Natural killer cell (primary cell): ENCODE results near the gene PLA2G12A. TPM values are rescaled to one million over a fixed set of nuclear protein-coding genes. Genes with fewer than 3 reads are reported as not detected.

ENCODE experiments used
- ATAC-seq, 3 donors: fragments of 150-1000 bp in 2 of 3; fragments of 200-7000 bp in 1 of 3; cut with Tn5 transposase; 1 replicate in 1 of 3; 2 replicates in 2 of 3; pipeline ENCODE4 v1.10.0; 2021; ENCODE audit warnings: mild to moderate bottlenecking in 2 of 3, moderate library complexity in 2 of 3
- DNase-seq, 2 donors: peaks; one replicate each; pipeline versions ENCODE4 v3.0.0 to v3.0.0-alpha.2; 2013 to 2021; ENCODE audit warnings: mixed read lengths in 1 of 2
- H3K27ac ChIP-seq: one replicate; pipeline ENCODE4 v1.5.1; 2013; ENCODE audit warnings: mild to moderate bottlenecking, low read length
- H3K27me3 ChIP-seq: one replicate; pipeline ENCODE4 v1.6.1; 2013; ENCODE audit warnings: low read length; ENCODE audit not compliant: control insufficient read depth, insufficient read depth
- H3K36me3 ChIP-seq: one replicate; pipeline ENCODE4 v1.6.1; 2013; ENCODE audit warnings: low read length; ENCODE audit not compliant: control insufficient read depth, insufficient read depth
- H3K4me1 ChIP-seq: one replicate; pipeline ENCODE4 v1.6.1; 2013; ENCODE audit warnings: low read length; ENCODE audit not compliant: control insufficient read depth, insufficient read depth
- H3K4me3 ChIP-seq: one replicate; pipeline ENCODE4 v1.5.1; 2013; ENCODE audit warnings: low read length
- H3K9me3 ChIP-seq: one replicate; pipeline ENCODE4 v1.6.1; 2013; ENCODE audit warnings: low read length; ENCODE audit not compliant: control insufficient read depth, insufficient read depth
- H3K27ac Mint-ChIP-seq, 2 donors: one replicate each; pipeline ENCODE4 v1.8.0; 2022; ENCODE audit warnings: mild to moderate bottlenecking in 2 of 2, mixed read lengths in 2 of 2, moderate library complexity in 1 of 2
- H3K27me3 Mint-ChIP-seq, 2 donors: one replicate each; pipeline ENCODE4 v1.8.0; 2022; ENCODE audit warnings: low read depth in 2 of 2, mixed read lengths in 2 of 2
- H3K36me3 Mint-ChIP-seq: one replicate; pipeline ENCODE4 v1.8.0; 2022; ENCODE audit warnings: mixed read lengths
- H3K4me1 Mint-ChIP-seq, 2 donors: one replicate each; pipeline ENCODE4 v1.8.0; 2022; ENCODE audit warnings: mixed read lengths in 2 of 2
- H3K4me3 Mint-ChIP-seq: one replicate; pipeline ENCODE4 v1.8.0; 2022; ENCODE audit warnings: mild to moderate bottlenecking, moderate library complexity, mixed read lengths
- H3K9me3 Mint-ChIP-seq, 2 donors: one replicate each; pipeline ENCODE4 v1.8.0; 2022; ENCODE audit warnings: mixed read lengths in 2 of 2
- CTCF ChIP-seq: fragments of 200-600 bp; IDR thresholded peaks from one replicate; pipeline ENCODE4 v1.8.0; 2022; ENCODE audit warnings: antibody characterized with exemption
- WGBS: methylation state at CpG from one replicate; pipeline ENCODE4 v1.1.7; 2013; ENCODE audit warnings: missing lambda C conversion rate; ENCODE audit not compliant: insufficient coverage; 5-methylcytosine and 5-hydroxymethylcytosine counted together
- intact Hi-C: fragments of 100-400 bp; cut with micrococcal nuclease; formaldehyde crosslinking; loops from one replicate; pipeline ENCODE4 v1.14.2; 2022
- total RNA-seq, 4 donors: library from RNA; stranded (reverse); fragments of 120-200 nt in 1 of 4; gene quantifications; one replicate each; pipeline versions ENCODE4 v1.2.3 to v1.2.4, GENCODE V29; 2013 to 2022

The PLA2G12A gene
- total RNA-seq, 3 donors from 2014 or later (not counting 1 experiment from before 2014, with no cell fraction given): 7.2 to 11.5 (median 10.1) TPM

- no peak for ATAC-seq
- Histone ChIP-seq H3K9me3 (no peaks in the 10 kb centered on the region), H3K36me3 (no peaks in the 10 kb centered on the region), H3K4me1 (no peaks in the 10 kb centered on the region), H3K27me3 (no peaks in the 10 kb centered on the region), H3K4me3 (no peak overlapping the region), H3K27ac (no peak overlapping the region)
- no peaks in the 10 kb centered on the region for H3K9me3 Mint-ChIP-seq
- WGBS: 92% methylated on average over 2 of the region's 4 CpGs
- no peak overlapping the region for H3K27ac Mint-ChIP-seq
- H3K36me3 Mint-ChIP-seq: no peaks in the 10 kb centered on the region
- no peak overlapping the region for H3K4me3 Mint-ChIP-seq
- no peak for DNase-seq
- H3K27me3 Mint-ChIP-seq: peaks cover 4 to 8% of the 10 kb centered on the region in 2 donors
- TF ChIP-seq CTCF: no peak
- intact Hi-C loops: no loop called here
- no peaks in the 10 kb centered on the region for H3K4me1 Mint-ChIP-seq
Measured at GRCh38 chr4:109751852-109752251, 22.0 kb upstream of the PLA2G12A start.

- WGBS: 100% methylated on average over 4 of the region's 4 CpGs
- ATAC-seq: no peak
- Mint-ChIP-seq H3K9me3 (no peaks in the 10 kb centered on the region), H3K4me1 (no peaks in the 10 kb centered on the region), H3K4me3 (no peak overlapping the region), H3K27ac (no peak overlapping the region), H3K36me3 (no peaks in the 10 kb centered on the region), H3K27me3 (peaks cover 1 to 3% of the 10 kb centered on the region in 2 donors)
- no peak for DNase-seq
- Histone ChIP-seq H3K36me3 (no peaks in the 10 kb centered on the region), H3K27me3 (no peaks in the 10 kb centered on the region), H3K9me3 (no peaks in the 10 kb centered on the region), H3K27ac (no peak overlapping the region), H3K4me3 (no peak overlapping the region), H3K4me1 (no peaks in the 10 kb centered on the region)
- intact Hi-C loops: no loop called here
- no peak for TF ChIP-seq CTCF
Measured at GRCh38 chr4:109750652-109751244, 20.9 kb upstream of the PLA2G12A start.

GRCh38 chr4:109749388-109750082 is 19.7 kb upstream of the PLA2G12A start:
- H3K27ac Mint-ChIP-seq: no peak overlapping the region
- no peak overlapping the region for H3K4me3 Mint-ChIP-seq
- no peak for TF ChIP-seq CTCF
- Histone ChIP-seq H3K27ac (no peak overlapping the region), H3K4me1 (no peaks in the 10 kb centered on the region), H3K9me3 (no peaks in the 10 kb centered on the region), H3K27me3 (no peaks in the 10 kb centered on the region), H3K36me3 (no peaks in the 10 kb centered on the region), H3K4me3 (no peak overlapping the region)
- no peaks in the 10 kb centered on the region for H3K36me3 Mint-ChIP-seq
- ATAC-seq: no peak
- no peaks in the 10 kb centered on the region for H3K9me3 Mint-ChIP-seq
- H3K4me1 Mint-ChIP-seq: no peaks in the 10 kb centered on the region
- WGBS: 98% methylated on average over 4 of the region's 7 CpGs
- intact Hi-C loops: no loop called here
- DNase-seq: no peak
- H3K27me3 Mint-ChIP-seq: peaks cover 0 to 4% of the 10 kb centered on the region in 2 donors

- TF ChIP-seq CTCF: no peak
- H3K27me3 ChIP-seq: no peaks in the 10 kb centered on the region
- H3K36me3 ChIP-seq: no peaks in the 10 kb centered on the region
- DNase-seq (no peak), ATAC-seq (no peak)
- Mint-ChIP-seq H3K27ac (no peak overlapping the region), H3K4me1 (no peaks in the 10 kb centered on the region), H3K36me3 (no peaks in the 10 kb centered on the region), H3K4me3 (no peak overlapping the region), H3K9me3 (no peaks in the 10 kb centered on the region), H3K27me3 (peaks cover 0 to 8% of the 10 kb centered on the region in 2 donors)
- WGBS: 90% methylated on average over 1 of the region's 1 CpG
- no peaks in the 10 kb centered on the region for H3K9me3 ChIP-seq
- H3K27ac ChIP-seq: no peak overlapping the region
- no peak overlapping the region for H3K4me3 ChIP-seq
- H3K4me1 ChIP-seq: no peaks in the 10 kb centered on the region
- intact Hi-C loops: no loop called here
Measured at GRCh38 chr4:109748114-109748513, 18.2 kb upstream of the PLA2G12A start.
